ENCODE data around the gene RBFOX2. TPM values are rescaled to one million over a fixed set of nuclear protein-coding genes. Genes with fewer than 3 reads are reported as not detected.

The RBFOX2 gene, protein sequence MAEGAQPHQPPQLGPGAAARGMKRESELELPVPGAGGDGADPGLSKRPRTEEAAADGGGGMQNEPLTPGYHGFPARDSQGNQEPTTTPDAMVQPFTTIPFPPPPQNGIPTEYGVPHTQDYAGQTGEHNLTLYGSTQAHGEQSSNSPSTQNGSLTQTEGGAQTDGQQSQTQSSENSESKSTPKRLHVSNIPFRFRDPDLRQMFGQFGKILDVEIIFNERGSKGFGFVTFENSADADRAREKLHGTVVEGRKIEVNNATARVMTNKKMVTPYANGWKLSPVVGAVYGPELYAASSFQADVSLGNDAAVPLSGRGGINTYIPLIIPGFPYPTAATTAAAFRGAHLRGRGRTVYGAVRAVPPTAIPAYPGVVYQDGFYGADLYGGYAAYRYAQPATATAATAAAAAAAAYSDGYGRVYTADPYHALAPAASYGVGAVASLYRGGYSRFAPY
- total RNA-seq (ENCODE audit: low replicate concordance): 155 and 161 TPM in 2 replicates

DNA sequence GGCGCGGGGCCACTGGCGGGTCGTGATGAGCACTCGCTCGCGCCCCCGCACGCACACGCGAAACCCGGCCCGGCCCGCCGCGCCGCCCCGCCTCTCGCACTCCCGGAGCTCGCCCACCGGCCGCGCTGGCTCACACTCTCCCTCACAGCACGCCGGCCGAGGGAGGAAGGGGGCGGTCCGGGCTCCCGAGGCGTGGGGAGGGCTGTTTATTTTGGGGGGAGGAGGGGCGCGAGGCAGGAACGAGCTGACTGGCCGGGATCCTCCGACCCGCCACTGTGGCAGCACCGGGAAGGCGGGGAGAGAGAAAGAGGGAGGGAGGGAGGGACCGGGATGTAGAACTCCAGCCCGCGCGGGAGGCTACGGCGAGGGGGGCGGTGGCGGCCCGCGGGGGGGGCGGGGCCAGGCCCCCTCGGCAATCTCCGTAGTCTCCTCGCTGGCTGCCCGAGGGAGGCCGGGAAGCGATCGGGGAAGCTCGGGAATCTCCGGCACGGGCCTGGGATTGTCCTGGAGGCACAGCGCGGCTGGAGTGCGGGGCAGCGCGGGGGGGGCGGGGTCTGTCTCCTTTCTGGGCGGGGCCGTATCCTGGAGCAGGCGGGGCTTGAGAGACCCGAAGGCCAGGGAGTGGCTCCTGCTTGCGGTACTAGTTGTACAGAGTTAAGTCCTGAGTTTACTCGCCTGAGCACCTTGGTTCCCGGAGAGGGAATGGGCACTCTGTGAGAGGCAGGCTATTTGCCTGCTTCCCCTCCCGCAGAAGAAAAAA is at the start of gene RBFOX2:
TSS of gene RBFOX2 (minus strand) at position 179 of the 760 bp plus-strand sequence. CDS start 399 bp downstream, outside the sequence.

DNA sequence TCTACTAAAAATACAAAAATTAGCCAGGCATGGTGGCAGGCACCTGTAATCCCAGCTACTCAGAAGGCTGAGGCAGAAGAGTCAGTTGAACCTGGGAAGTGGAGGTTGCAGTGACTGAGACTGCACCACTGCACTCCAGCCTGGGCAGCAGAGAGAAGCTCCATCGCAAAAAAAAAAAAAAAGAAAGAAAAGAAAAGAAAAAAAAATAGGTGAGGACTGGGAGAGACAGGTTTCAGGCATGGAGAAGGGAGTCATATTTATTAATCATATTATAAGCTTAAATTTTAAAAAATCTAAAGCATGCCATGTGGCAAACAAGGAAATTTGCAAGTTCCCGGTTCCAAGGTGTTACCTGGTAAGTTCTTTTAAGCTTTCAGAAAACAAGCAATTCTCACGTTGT is 311.1 kb downstream of the RBFOX2 start, which contains the start of gene APOL5:
TSS of gene APOL5 (plus strand) at position 301 of the 400 bp plus-strand sequence. CDS start at position 301, 0 bp downstream.

Other genes starting within 250 kb of the RBFOX2 start
- gene APOL3, start 131.9 kb upstream of the RBFOX2 start, total RNA-seq (ENCODE audit: low replicate concordance): 5.3 and 32.9 TPM in 2 replicates
- gene APOL4, start 173.0 kb upstream of the RBFOX2 start, total RNA-seq (ENCODE audit: low replicate concordance): 2.4 and 6.2 TPM in 2 replicates
- 49.6 and 53.1 TPM in 2 replicates for gene APOL2, start 210.7 kb upstream of the RBFOX2 start, total RNA-seq (ENCODE audit: low replicate concordance)
- gene APOL1, start 224.3 kb upstream of the RBFOX2 start, total RNA-seq (ENCODE audit: low replicate concordance): 12.0 and 45.5 TPM in 2 replicates

Data from smooth muscle cell of the coronary artery (primary cell).